ENCODE results near the gene IFI6.

DNA sequence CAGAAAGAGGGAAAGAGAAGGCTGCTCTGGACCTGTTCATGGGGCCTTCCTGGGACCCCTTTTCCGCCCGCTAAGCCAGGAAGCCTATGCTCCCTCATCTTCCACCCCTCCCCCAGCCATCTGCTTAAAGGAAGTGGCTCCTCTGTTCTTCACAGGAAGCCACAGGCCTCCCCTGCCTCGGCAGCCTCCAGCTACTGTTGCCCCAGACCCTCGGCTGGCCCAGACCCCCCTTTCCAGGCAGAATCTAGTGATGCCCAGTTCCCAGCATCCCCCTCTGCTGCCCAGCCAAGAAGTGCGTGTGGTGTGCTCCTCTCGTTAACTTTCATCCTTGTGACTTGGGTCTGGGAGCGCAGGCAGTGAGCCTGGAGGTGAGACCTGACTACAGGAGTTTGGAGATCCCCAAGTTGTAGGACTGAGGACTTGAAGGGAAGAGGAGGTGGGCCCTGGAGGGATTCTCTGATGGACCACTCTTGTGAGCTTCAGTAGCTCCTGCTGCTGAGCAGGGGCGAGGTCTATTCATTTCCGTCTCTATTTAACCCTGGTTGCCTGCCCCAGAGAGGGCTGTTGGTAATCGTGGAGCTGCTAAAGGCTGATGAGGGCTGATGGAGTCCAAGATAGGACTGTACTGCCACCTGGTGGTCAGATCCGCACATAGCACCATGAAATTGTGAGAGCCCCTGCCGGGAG, 9.1 kb downstream of the IFI6 start:
- TF ChIP-seq FOXM1 (IDR thresholded peaks at IDR 0.05; ENCODE audit: borderline replicate concordance, low read depth) (no peak), NFIC (IDR thresholded peaks at IDR 0.05) (no peak), RAD21 (IDR thresholded peaks at IDR 0.05; ENCODE audit: low read depth) (peak; percentile 94), EGR1 (IDR thresholded peaks at IDR 0.05) (no peak)
- TF ChIP-seq, protein P1, sequence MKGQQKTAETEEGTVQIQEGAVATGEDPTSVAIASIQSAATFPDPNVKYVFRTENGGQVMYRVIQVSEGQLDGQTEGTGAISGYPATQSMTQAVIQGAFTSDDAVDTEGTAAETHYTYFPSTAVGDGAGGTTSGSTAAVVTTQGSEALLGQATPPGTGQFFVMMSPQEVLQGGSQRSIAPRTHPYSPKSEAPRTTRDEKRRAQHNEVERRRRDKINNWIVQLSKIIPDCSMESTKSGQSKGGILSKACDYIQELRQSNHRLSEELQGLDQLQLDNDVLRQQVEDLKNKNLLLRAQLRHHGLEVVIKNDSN (IDR thresholded peaks at IDR 0.05): no peak
- TF ChIP-seq, protein P2, sequence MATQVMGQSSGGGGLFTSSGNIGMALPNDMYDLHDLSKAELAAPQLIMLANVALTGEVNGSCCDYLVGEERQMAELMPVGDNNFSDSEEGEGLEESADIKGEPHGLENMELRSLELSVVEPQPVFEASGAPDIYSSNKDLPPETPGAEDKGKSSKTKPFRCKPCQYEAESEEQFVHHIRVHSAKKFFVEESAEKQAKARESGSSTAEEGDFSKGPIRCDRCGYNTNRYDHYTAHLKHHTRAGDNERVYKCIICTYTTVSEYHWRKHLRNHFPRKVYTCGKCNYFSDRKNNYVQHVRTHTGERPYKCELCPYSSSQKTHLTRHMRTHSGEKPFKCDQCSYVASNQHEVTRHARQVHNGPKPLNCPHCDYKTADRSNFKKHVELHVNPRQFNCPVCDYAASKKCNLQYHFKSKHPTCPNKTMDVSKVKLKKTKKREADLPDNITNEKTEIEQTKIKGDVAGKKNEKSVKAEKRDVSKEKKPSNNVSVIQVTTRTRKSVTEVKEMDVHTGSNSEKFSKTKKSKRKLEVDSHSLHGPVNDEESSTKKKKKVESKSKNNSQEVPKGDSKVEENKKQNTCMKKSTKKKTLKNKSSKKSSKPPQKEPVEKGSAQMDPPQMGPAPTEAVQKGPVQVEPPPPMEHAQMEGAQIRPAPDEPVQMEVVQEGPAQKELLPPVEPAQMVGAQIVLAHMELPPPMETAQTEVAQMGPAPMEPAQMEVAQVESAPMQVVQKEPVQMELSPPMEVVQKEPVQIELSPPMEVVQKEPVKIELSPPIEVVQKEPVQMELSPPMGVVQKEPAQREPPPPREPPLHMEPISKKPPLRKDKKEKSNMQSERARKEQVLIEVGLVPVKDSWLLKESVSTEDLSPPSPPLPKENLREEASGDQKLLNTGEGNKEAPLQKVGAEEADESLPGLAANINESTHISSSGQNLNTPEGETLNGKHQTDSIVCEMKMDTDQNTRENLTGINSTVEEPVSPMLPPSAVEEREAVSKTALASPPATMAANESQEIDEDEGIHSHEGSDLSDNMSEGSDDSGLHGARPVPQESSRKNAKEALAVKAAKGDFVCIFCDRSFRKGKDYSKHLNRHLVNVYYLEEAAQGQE (IDR thresholded peaks at IDR 0.05; ENCODE audit: low read depth): no peak
